Dedifferentiated amniotic fluid mesenchymal stem cell (primary cell): ENCODE results near the gene FGF3.

ENCODE experiments used
- DNase-seq: peaks from one replicate; pipeline ENCODE4 v3.0.0-alpha.2; 2016; ENCODE audit errors: extremely low spot score

FGF3 gene

DNA sequence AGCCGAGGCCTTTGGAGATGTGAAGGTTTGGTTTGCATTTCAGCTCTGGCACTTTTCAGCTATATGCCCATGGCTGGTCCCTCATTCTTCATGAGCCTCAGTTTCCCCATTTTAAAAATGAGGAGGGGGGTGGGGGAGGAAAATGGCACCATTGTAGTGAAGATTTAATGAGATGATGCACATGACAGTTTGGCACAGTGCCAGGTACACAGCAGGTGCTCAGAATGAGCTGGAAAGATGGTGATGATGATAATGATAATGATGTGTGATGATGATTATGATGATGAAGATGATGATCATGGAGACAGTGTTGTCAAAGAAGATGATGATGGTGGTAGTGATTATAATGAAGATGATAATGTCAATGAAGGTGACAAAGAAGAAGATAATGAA is 24.3 kb upstream of the FGF3 start:
- DNase-seq: no peak

GRCh38 chr11:69842746-69843528 is 23.7 kb upstream of the FGF3 start:
- no peak for DNase-seq

DNA sequence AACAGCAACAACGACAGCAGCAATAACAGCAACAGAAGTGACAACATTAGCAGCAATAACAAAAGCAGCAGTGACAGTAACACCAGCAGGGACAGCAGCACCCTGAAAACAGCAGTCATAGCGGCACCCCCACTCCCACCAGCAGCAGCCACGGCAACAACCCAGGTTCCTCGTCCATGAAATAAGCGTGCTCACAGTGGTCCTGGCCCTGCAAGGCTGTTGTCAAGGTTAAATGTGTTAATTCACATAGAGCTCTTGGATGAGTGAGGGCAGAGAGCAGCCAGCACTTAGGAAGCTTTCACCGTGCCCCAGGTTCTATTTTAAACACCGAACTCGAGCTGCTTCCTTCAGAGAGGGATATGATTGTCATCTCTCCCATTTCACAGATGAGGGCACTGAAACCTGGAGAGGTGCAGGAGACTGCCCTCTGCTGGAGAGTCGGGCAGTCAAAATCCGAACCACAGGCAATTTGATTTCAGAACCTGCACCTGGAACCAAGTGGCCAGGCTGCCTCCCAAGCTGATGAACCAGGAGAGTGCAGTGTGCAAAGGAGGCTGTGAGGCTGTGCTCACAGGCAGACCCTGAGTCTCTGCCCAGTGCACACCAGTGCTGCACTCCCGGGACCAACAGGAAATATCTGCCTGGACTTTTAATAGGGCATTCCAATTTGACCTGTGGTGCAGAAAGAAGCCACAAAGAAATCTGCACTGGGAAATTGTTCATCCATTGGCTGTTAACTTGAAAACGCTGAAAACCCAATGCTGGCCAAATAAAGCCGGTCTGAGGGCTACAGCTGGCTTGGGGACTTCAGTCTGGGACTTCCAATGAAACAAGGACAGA is 22.9 kb upstream of the FGF3 start:
- no peak for DNase-seq

GRCh38 chr11:69841170-69841858 is 22.1 kb upstream of the FGF3 start:
- DNase-seq: no peak

- no peak for DNase-seq
Measured at GRCh38 chr11:69840371-69841169, 21.4 kb upstream of the FGF3 start.

GRCh38 chr11:69839516-69839915 is 20.3 kb upstream of the FGF3 start:
- no peak for DNase-seq

DNA sequence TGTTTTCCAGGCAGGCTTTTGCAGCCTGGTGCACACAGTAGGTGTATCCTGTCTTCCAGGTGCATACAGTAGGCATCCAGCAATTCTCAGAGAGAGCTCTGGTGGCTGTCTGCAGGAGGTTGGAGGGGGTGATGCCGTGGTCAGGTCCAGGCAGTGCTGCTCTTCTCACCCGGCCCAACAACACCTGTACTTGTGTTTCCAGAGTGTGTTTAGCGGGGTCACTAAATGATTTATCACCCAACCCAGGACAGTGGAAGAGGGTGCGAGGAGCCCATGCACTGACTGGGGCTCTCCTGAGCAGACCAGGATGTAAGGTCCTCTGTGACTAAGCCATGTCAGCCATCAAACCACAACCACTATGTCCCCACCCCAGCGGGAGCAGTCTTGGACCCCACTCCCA is 18.6 kb upstream of the FGF3 start:
- DNase-seq: no peak

GRCh38 chr11:69836401-69836800 is 17.2 kb upstream of the FGF3 start:
- DNase-seq: no peak

- no peak for DNase-seq
Measured at GRCh38 chr11:69834811-69835800, 15.9 kb upstream of the FGF3 start.

DNA sequence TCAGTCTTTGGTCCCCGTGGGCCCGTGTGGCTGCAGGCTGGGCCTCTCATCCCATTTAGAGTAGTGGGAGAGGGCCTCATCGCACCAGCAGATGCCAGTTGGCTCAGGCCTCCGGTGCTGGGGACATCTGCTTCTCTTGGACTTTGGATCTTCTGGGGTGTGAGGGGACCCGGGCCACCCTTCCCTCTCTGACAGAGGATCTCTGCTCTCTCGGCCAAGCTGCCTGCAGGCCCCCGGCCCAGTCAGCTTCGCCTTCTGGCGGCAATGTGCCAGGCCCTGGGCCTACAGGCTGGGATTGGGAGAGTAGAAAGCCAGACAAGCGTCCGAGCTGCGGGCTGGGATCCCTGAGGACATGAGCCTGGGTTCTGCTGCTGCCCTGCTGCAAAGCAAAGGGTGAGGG is 15.0 kb upstream of the FGF3 start:
- no peak for DNase-seq

GRCh38 chr11:69832561-69833413 is 13.6 kb upstream of the FGF3 start:
- no peak for DNase-seq

DNA sequence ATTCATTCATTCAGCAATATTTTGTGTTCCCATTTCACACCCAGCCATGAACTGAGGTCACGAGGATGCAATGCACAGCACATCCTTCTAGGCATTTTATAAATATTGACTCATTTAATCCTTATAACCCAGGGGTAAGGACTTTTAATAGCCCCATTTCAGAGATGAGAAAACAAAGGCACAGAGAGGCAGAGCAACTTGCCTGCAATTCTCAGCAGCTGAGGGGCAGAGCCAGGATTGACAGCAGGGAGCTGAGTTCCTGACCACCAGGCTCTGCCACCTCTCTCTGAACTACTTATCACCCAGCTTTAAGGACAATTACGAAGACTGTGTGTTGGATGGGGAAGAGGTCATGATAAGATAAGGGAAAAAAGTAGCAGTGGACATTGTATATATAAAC is 12.8 kb upstream of the FGF3 start:
- DNase-seq: no peak

DNA sequence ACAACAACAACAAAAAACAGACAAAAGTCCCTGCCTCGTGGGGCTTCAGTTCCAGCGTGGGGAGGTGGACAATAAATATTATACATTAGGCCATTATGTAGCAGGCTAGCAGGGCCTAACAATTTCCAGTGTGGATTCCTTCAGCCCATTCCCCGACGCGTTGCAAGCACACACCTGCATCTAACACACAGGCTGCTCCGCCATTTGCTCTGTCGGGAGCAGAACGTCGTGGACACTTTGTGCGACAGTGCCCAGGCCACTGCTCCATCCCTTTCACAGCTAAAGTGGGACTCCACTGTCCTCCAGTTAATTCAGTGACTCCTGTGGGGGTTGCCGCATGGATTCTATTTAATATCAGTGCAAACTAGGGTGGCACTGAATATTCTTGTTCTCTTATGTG is 10.9 kb upstream of the FGF3 start:
- DNase-seq: no peak

DNA sequence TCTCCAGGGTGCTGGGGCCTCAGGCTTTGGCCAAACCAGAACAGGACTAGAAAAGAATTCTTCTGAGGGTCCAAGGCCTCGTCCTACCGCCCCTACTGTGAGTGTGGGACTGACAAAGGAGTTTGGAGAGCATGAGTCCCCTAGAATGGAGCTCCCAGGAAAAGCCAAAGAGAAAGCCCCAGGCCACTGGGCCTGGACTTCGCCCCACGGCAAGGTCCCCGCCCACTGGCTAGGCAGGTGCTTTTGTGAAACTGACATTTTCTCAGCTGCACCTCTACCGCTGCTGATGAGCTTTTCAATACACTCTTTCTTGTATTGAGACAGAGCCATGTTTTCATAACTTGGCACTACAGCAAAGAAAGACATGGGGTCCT is 9.7 kb upstream of the FGF3 start:
- DNase-seq: no peak

DNA sequence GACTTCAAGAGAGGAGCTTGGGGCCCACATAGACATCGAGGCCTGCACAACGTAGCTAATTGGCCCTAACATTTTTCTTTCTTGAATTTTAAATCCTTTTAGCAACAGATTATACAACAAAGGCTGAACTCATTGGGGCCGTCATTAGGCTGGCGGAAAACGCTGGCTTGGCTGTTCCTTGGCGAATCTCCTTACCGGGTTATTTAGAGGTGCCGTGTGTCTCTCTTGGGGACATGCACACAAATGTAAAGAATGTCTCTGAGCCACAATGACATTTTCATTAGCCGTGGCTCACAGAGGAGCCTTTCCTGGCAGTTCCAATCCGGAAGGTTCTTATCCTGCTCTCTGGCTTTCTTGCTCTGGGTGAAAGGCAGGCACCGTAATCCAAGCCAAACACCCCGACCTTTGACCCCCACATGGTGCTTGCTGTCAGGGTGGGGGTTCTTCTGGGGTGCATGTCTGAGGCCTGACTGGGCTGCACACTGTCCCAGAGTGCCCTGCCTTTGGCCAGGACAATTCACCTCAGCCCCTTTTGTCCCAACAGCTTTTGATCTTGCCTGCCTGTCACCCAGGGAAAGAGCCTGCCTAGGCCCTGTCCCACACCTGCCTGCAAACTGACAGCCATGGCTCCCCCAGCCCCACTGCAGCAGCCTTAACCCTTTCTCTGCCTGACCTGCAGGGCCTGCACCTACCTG is 9.2 kb upstream of the FGF3 start:
- DNase-seq: no peak

- no peak for DNase-seq
Measured at GRCh38 chr11:69826773-69827172, 7.6 kb upstream of the FGF3 start.

GRCh38 chr11:69825941-69826340 is 6.7 kb upstream of the FGF3 start:
- no peak for DNase-seq

GRCh38 chr11:69825037-69825834 is 6.0 kb upstream of the FGF3 start:
- DNase-seq: no peak
